Measurements from ENCODE around the gene STMN3.

GRCh38 chr20:63590218-63591146, 62.7 kb downstream of the STMN3 start:
- TF ChIP-seq CTCF (IDR thresholded peaks at IDR 0.05) (no peak), POLR2A (IDR thresholded peaks at IDR 0.05) (no peak)

Data from testis (tissue), 2 donors.